NCI-H2081 treated with DMSO at 0.1 percent for 48 hours (cell line): ENCODE measurements around the gene RAB3GAP2.
A peak's percentile ranks its signal among the peaks of the same experiment; 100 is the strongest.
"Not testable (repeated sequence)": the region's sequence is repeated elsewhere in the genome, so short reads cannot be mapped to it uniquely, and the experiment has no call there.

Experiments used
- DNase-seq: peaks from one replicate; lab custom pipeline; 2025; lab: John Stamatoyannopoulos, UW

Gene RAB3GAP2

DNA sequence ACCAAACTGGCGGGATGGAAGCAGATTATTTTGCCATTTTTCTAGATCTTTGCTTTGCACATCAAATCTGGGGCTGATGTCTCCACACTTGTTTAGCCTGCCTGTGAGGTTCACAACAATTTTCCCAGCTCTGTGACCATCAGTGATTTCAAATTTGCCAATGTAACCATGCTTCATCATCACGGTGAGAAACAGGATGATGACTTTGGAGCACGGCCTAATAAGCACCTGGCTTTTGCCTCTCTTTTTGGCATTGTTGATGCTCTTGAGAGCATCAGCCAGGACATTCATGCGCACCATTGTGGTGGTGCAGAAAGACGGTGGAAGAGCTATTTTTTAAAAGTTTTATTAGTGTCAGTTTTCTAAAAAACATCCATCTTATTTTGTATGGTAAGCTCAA is 128.2 kb downstream of the RAB3GAP2 start:
- no peak for DNase-seq

DNA sequence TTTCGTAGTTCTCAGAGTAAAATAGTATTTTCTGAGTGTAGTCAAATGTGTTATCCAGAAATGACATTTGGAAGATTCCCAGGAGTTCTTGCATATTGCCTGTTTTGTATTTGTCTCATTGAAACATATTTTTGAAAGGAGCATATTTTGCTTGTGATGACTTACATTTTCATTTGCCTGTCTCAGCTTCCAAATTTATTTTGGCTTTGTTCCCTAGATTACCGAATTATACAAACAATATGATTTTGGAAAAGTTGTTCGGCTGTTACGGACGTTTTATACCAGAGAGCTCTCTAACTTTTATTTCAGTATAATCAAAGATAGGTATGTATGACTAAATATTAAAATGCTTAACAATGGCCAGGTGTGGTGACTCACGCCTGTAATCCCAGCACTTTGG is 132.3 kb downstream of the RAB3GAP2 start:
- no peak for DNase-seq

DNA sequence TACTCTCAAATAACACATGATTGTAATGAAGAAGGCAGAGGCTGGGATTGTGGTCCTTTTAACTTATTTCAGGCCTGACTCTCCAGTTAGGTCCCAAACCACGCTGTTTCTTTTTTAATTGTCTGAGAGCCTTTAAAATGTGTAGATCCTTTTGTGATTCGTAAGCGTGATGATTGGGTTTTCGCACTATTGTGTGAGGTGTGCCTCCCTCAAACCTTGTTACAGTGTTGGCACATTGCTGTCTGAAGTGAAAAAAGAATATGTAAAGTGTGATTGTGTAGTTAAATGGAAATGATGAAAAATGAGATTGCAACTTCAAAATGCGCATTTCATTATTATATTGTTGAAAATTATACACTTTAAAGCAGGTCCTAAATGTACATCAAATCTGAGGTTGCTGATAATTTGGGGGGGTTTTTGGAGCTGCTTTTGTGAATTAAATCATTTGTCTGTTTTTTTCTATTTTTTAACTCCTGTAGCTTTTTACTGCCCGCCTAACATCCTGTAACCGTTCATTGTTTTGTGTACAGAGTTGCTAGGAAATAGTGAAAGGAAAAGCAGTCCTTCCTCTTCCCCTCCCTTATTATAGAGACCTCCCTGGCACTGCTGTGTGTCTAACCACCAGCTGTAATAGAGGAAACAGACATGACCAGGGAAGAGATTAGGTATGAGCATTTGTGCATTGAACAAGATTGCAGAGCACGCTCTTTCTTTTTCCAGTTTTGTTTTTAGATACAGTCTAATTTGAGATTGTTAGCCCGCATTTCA is 135.1 kb downstream of the RAB3GAP2 start:
- peak; percentile 75 for DNase-seq

- DNase-seq: no peak
These were observed 136.5 kb downstream of the RAB3GAP2 start for GRCh38 chr1:220135755-220136154.

DNA sequence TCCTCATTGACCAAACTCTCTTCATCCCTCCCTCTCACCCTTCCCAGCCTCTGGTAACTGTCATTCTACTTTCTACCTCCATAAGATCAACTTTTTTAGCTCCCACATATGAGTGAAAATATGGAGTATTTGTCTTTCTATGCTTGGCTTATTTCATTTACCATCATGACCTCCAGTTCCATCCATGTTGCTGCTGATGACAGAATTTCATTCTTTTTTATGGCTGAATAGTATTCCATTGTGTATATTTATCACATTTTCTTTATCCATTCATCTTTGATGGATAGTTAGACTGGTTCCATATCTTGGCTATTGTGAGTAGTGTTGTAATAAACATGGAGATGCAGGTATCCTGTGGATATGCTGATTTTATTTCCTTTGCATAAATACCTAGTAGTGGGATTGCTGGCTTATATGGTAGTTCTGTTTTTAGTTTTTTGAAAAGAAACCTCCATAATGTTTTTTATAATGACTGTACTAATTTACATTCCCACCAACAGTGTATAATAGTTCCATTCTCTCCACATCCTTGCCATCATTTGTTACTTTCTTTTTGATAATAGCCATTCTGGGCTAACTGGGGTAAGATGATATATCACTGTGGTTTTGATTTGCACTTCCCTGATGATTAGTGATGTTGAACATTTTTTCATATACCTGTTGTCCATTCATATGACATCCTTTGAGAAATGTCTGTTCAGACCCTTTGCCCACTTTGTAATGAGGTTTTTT is 142.6 kb downstream of the RAB3GAP2 start:
- DNase-seq: no peak

GRCh38 chr1:220127076-220127475 is 145.2 kb downstream of the RAB3GAP2 start:
- no peak for DNase-seq

- DNase-seq: no peak
These were observed 147.7 kb downstream of the RAB3GAP2 start for GRCh38 chr1:220124542-220124941.

DNA sequence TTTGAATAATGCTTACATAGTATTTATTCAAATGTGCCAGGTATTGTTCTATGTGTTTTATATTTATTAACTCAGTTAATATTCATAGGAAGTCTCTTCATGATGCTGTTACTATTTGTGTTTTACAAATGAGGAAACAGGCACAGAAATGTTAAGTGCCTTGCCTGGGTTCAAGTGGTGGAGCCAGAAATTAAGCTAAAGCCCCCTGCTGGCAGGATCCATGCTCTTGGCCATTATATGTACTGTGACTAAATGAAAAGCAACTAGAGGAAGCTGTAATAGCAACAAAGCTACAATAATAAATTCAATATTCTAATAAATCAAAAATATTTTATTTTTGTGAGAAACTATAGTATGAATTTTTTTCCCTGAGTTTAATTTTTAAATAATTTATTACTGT is 148.4 kb downstream of the RAB3GAP2 start:
- DNase-seq: no peak

DNA sequence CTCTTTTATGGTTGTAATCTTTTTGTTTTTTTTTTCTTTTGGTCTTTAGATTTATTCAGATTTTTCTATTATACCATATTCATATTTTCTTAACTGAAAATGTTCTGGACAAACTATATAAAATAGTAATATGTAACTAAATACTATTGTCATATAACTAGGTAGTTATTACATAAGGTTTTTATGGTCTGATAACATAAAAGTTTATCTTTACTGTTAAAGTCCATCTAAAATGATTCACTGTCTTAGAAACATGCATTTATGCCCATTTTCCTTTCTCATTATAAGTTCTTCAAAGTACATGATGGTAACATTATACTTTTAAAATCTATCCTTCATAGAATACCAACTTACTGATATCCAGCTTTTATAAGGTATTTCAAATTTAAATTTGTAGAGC is 149.2 kb downstream of the RAB3GAP2 start:
- DNase-seq: no peak

GRCh38 chr1:220121791-220122530 is 150.3 kb downstream of the RAB3GAP2 start:
- no peak for DNase-seq

GRCh38 chr1:220119043-220119512 is 153.2 kb downstream of the RAB3GAP2 start:
- no peak for DNase-seq

GRCh38 chr1:220113136-220113695 is 159.0 kb downstream of the RAB3GAP2 start:
- no peak for DNase-seq

DNA sequence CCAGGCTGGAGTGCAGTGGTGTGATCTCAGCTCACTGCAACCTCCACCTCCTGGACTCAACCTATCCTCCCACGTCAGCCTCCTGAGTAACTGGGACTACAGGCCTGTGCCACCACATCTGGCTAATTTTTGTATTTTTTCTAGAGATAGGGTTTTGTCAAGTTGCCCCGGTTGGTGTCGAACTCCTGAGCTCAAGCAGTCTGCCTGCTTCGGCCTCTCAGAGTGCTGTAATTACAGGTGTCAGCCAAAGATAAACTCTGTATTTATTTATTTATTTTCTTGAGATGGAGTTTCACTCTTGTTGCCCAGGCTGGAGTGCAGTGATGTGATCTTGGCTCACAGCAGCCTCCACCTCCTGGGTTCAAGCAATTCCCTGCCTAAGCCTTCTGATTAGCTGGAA is 159.7 kb downstream of the RAB3GAP2 start:
- DNase-seq: not testable (repeated sequence)

DNA sequence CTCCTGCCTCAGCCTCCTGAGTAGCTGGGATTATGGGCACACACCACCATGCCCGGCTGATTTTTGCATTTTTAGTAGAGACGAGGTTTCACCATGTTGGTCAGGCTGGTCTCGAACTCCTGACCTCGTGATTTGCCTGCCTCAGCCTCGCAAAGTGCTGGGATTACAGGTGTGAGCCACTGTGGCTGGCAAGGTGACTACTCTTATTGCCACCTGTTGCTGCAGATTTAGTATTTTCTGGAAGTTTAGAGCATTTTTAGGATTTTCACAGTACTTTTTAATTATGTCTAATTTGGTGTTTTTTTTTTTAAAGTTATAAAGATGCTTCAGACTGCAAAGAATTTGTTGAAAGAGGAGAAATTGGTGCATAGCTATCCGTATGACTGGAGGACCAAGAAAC is 161.8 kb downstream of the RAB3GAP2 start:
- DNase-seq: not testable (repeated sequence)

DNA sequence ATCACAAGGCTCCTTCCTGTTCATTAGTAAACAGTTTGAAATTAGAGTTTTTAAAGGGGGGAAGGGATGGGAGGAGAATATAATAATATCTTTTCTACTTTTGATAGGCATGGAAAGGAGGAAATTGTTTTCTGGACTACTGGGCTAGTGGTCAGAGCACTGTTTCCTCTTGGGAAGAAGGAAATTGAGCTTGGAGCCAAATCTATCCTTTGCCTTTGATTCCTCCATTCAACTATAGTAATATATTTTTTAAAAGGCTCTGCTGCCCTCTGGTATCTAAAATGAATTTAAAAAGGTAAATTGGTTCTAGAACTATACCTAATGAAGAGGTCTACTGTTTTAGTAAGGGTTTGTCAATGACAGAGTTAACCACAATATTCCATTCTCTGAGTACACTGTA is 172.4 kb downstream of the RAB3GAP2 start:
- no peak for DNase-seq
